IMR-90 (cell line): ENCODE measurements around the gene MADD. TPM values are rescaled to one million over a fixed set of nuclear protein-coding genes. Genes with fewer than 3 reads are reported as not detected.
A peak's percentile ranks its signal among the peaks of the same experiment; 100 is the strongest.

ENCODE experiments used
- ATAC-seq: fragments of 200-7000 bp; cut with Tn5 transposase; 2 replicates; pipeline ENCODE4 v1.9.1; 2020; ENCODE audit warnings: low read depth, mild to moderate bottlenecking, moderate library complexity
- BruUV-seq: library from RNA; stranded (reverse); fragments of 400-500 nt; replicated peaks from 2 replicates; lab custom pipeline; 2021; lab: Mats Ljungman, UMichigan
- CTCF ChIA-PET: fragments of 300-600 bp; formaldehyde crosslinking; extraction: SDS; loops from one replicate; lab custom pipeline; 2021; ENCODE audit warnings: antibody characterized with exemption; lab: Yijun Ruan, JAX
- POLR2A ChIA-PET: fragments of 300-600 bp; sonication (Branson Sonifier 250); formaldehyde crosslinking; loops from one replicate; lab custom pipeline; 2022; ENCODE audit warnings: antibody characterized with exemption; ENCODE audit not compliant: unreplicated experiment; lab: Charles Lee
- DNase-seq: peaks from one replicate; pipeline ENCODE4 v3.0.0; 2013
- H2AFZ ChIP-seq: replicated peaks from 2 replicates; pipeline ENCODE3; 2013; ENCODE audit warnings: low read length, mild to moderate bottlenecking; ENCODE audit not compliant: poor library complexity
- H2AK5ac ChIP-seq: 2 replicates; pipeline ENCODE4 v1.6.1; 2013; ENCODE audit warnings: low read depth, low read length, inconsistent platforms
- H2AK9ac ChIP-seq: replicated peaks from 2 replicates; pipeline ENCODE3; 2013; ENCODE audit warnings: mild to moderate bottlenecking, low read depth, low read length, moderate library complexity; ENCODE audit not compliant: poor library complexity
- H2BK120ac ChIP-seq: 2 replicates; pipeline ENCODE4 v1.6.1; 2013; ENCODE audit warnings: low read depth, low read length, inconsistent platforms
- H2BK15ac ChIP-seq: 3 replicates; pipeline ENCODE4 v1.6.1; 2013; ENCODE audit warnings: low read depth, low read length, inconsistent platforms
- H2BK20ac ChIP-seq: 2 replicates; pipeline ENCODE4 v1.6.1; 2013; ENCODE audit warnings: low read depth, mild to moderate bottlenecking, inconsistent platforms, low read length, moderate library complexity
- H2BK5ac ChIP-seq: 2 replicates; pipeline ENCODE4 v1.6.1; 2013; ENCODE audit warnings: mild to moderate bottlenecking, low read depth, low read length, inconsistent platforms; ENCODE audit not compliant: poor library complexity, severe bottlenecking
- H3K14ac ChIP-seq: replicated peaks from 2 replicates; pipeline ENCODE4 v1.6.1; 2013; ENCODE audit warnings: low read depth, low read length, inconsistent platforms
- H3K18ac ChIP-seq: 2 replicates; pipeline ENCODE4 v1.6.1; 2013; ENCODE audit warnings: low read depth, low read length, control low read depth
- H3K23ac ChIP-seq: 2 replicates; pipeline ENCODE4 v1.6.1; 2013; ENCODE audit warnings: low read depth, low read length, inconsistent platforms
- H3K27ac ChIP-seq: 2 replicates; pipeline ENCODE4 v1.5.1; 2013; ENCODE audit warnings: mild to moderate bottlenecking, control low read depth, low read length; ENCODE audit not compliant: insufficient read depth
- H3K27me3 ChIP-seq: 2 replicates; pipeline ENCODE4 v1.6.1; 2013; ENCODE audit warnings: low read length; ENCODE audit not compliant: control insufficient read depth, insufficient read depth
- H3K36me3 ChIP-seq: 2 replicates; pipeline ENCODE4 v1.6.1; 2013; ENCODE audit warnings: low read length, mixed read lengths; ENCODE audit not compliant: control insufficient read depth, insufficient read depth
- H3K4ac ChIP-seq: 2 replicates; pipeline ENCODE4 v1.6.1; 2013; ENCODE audit warnings: low read depth, low read length, inconsistent platforms
- H3K4me1 ChIP-seq: 2 replicates; pipeline ENCODE4 v1.6.1; 2013; ENCODE audit warnings: low read length, mixed read lengths; ENCODE audit not compliant: control insufficient read depth, insufficient read depth
- H3K4me2 ChIP-seq: 2 replicates; pipeline ENCODE4 v1.6.1; 2013; ENCODE audit warnings: low read depth, mild to moderate bottlenecking, control low read depth, low read length, moderate library complexity
- H3K4me3 ChIP-seq: 2 replicates; pipeline ENCODE4 v1.5.1; 2013; ENCODE audit warnings: low read depth, mild to moderate bottlenecking, control low read depth, low read length, moderate library complexity; ENCODE audit not compliant: insufficient read depth
- H3K56ac ChIP-seq: 2 replicates; pipeline ENCODE4 v1.6.1; 2013; ENCODE audit warnings: low read length, inconsistent platforms; ENCODE audit not compliant: insufficient read depth; ENCODE audit errors: extremely low read depth
- H3K79me1 ChIP-seq, 2 experiments: 2 replicates each; pipeline ENCODE4 v1.6.1; 2013; ENCODE audit warnings: low read length in 2 of 2, inconsistent platforms in 1 of 2, low read depth in 1 of 2
- H3K9ac ChIP-seq: 2 replicates; pipeline ENCODE4 v1.6.1; 2013; ENCODE audit warnings: low read depth, low read length, control low read depth
- H3K9me1 ChIP-seq: 2 replicates; pipeline ENCODE4 v1.6.1; 2013; ENCODE audit warnings: low read length, inconsistent platforms; ENCODE audit not compliant: insufficient read depth
- H3K9me3 ChIP-seq: 2 replicates; pipeline ENCODE4 v1.6.1; 2013; ENCODE audit warnings: low read length; ENCODE audit not compliant: control insufficient read depth, insufficient read depth
- H4K20me1 ChIP-seq: 2 replicates; pipeline ENCODE4 v1.6.1; 2013; ENCODE audit warnings: low read length, inconsistent platforms; ENCODE audit not compliant: insufficient read depth
- H4K5ac ChIP-seq: 2 replicates; pipeline ENCODE4 v1.6.1; 2013; ENCODE audit warnings: mild to moderate bottlenecking, low read depth, low read length, control low read depth
- H4K8ac ChIP-seq, 2 experiments: 2 replicates each; pipeline ENCODE4 v1.6.1; 2013; ENCODE audit warnings: low read depth in 2 of 2, low read length in 2 of 2, control low read depth in 1 of 2, inconsistent platforms in 1 of 2
- H4K91ac ChIP-seq: 2 replicates; pipeline ENCODE4 v1.6.1; 2013; ENCODE audit warnings: low read depth, low read length, inconsistent platforms; ENCODE audit not compliant: insufficient read depth
- BHLHE40 ChIP-seq: fragments of 150-350 bp; IDR thresholded peaks from 2 replicates; pipeline ENCODE4 v1.6.1; 2016; ENCODE audit warnings: mild to moderate bottlenecking, low read depth, low read length
- CEBPB ChIP-seq: IDR thresholded peaks from 2 replicates; pipeline ENCODE4 v1.6.1; 2012; ENCODE audit warnings: low read depth, low read length, improper control_type of control experiment
- CHD1 ChIP-seq: IDR thresholded peaks from 2 replicates; pipeline ENCODE4 v1.6.1; 2012; ENCODE audit warnings: low read depth, low read length, improper control_type of control experiment
- FOS ChIP-seq: fragments of 150-350 bp; IDR thresholded peaks from 2 replicates; pipeline ENCODE4 v1.6.1; 2016; ENCODE audit warnings: low read depth, low read length
- MAFK ChIP-seq: IDR thresholded peaks from 2 replicates; pipeline ENCODE4 v1.6.1; 2012; ENCODE audit warnings: low read depth, low read length, improper control_type of control experiment
- MAZ ChIP-seq: IDR thresholded peaks from 2 replicates; pipeline ENCODE4 v1.6.1; 2012; ENCODE audit warnings: low read depth, mild to moderate bottlenecking, low read length, improper control_type of control experiment, moderate library complexity, borderline replicate concordance
- MXI1 ChIP-seq: IDR thresholded peaks from 2 replicates; pipeline ENCODE4 v1.6.1; 2012; ENCODE audit warnings: low read depth, mild to moderate bottlenecking, low read length, moderate library complexity, borderline replicate concordance
- NFE2L2 ChIP-seq: fragments of 150-350 bp; IDR thresholded peaks from 2 replicates; pipeline ENCODE4 v1.6.1; 2016; ENCODE audit warnings: low read depth, mild to moderate bottlenecking, low read length
- POLR2A ChIP-seq: IDR thresholded peaks from 2 replicates; pipeline ENCODE4 v1.6.1; 2012; ENCODE audit warnings: mild to moderate bottlenecking, low read depth, low read length
- RAD21 ChIP-seq: IDR thresholded peaks from 2 replicates; pipeline ENCODE4 v1.6.1; 2012; ENCODE audit warnings: low read length, improper control_type of control experiment
- RCOR1 ChIP-seq: IDR thresholded peaks from 2 replicates; pipeline ENCODE4 v1.6.1; 2012; ENCODE audit warnings: mild to moderate bottlenecking, low read length, improper control_type of control experiment; ENCODE audit not compliant: insufficient replicate concordance
- RFX5 ChIP-seq: IDR thresholded peaks from 2 replicates; pipeline ENCODE4 v1.8.0; 2012; ENCODE audit warnings: low read depth, mild to moderate bottlenecking, low read length, moderate library complexity
- SMC3 ChIP-seq: fragments of 150-350 bp; IDR thresholded peaks from 2 replicates; pipeline ENCODE4 v1.6.1; 2016; ENCODE audit warnings: low read depth, mild to moderate bottlenecking, antibody characterized with exemption, low read length, moderate library complexity
- WGBS, 2 experiments: methylation state at CpG; one replicate each; pipeline versions ENCODE4 v1.1.5 to v1.1.7; 2013; ENCODE audit warnings: missing lambda C conversion rate in 2 of 2; ENCODE audit not compliant: insufficient read length in 1 of 2; ENCODE audit errors: extremely low coverage in 2 of 2; 5-methylcytosine and 5-hydroxymethylcytosine counted together
- dilution Hi-C: fragments of 300-500 bp; cut with HindIII; formaldehyde crosslinking; loops from one replicate; pipeline ENCODE4 v1.14.3; 2018; ENCODE audit warnings: low sequenced_read_pairs; ENCODE audit not compliant: unreplicated experiment
- in situ Hi-C: fragments of 300-500 bp; cut with MboI; formaldehyde crosslinking; loops from 3 replicates; pipeline ENCODE4 v1.14.3; 2019; ENCODE audit warnings: low sequenced_read_pairs, inconsistent platforms, mixed read lengths
- intact Hi-C: fragments of 100-400 bp; cut with micrococcal nuclease; formaldehyde crosslinking; loops from 2 replicates; pipeline ENCODE4 v1.10.0; 2022
- polyA plus RNA-seq, 3 experiments: library from polyadenylated mRNA; depleted of rRNA; stranded (reverse); fragments of >200 nt; gene quantifications; 2 replicates each; pipeline ENCODE4 v1.2.3, GENCODE V29; 2012; ENCODE audit warnings: low replicate concordance in 1 of 3
- total RNA-seq: library from RNA; depleted of rRNA; stranded (reverse); fragments of >200 nt; gene quantifications from 2 replicates; pipeline ENCODE4 v1.2.3, GENCODE V29; 2012
- TF ChIP-seq, protein P1 (sequence below): fragments of 150-350 bp; IDR thresholded peaks from 2 replicates; pipeline ENCODE4 v1.6.1; 2017; ENCODE audit warnings: mild to moderate bottlenecking, antibody characterized with exemption, low read length, low read depth
- TF ChIP-seq, protein P2 (sequence below): conservative IDR thresholded peaks from 2 replicates; pipeline ENCODE4 v1.5.1; 2012; ENCODE audit warnings: mild to moderate bottlenecking, low read depth, low read length, improper control_type of control experiment
- TF ChIP-seq, protein P3 (sequence below): fragments of 150-350 bp; IDR thresholded peaks from 2 replicates; pipeline ENCODE4 v1.6.1; 2016; ENCODE audit warnings: low read depth, mild to moderate bottlenecking, low read length, moderate library complexity, borderline replicate concordance

The MADD gene
- total and polyA plus RNA-seq, 2 of the 4 experiments (the other 2 are of a cell fraction), result 13.3 to 16.4 TPM

DNA sequence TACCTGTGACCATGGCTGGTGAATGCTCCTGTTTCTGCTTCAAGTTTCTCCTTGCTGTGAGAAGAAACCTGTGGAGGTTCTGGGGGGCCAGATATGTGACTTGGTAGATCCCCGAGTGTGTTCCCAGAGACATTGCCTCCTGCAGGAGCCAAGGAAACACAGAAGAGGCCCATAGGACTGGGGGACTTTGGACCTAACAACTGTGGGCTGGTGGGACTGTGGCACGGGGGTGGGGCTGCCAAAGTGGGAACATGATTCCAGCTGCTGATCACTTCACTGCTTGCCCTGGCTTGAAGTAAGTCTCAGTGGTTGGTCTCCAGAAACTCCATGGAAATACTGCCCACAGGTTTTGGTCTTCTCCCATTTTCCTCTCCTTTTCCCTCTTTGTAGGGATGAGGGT lies 16.3 kb upstream of the MADD start:
- DNase-seq, result no peak
- H3K9me1 ChIP-seq, result peaks cover 13% of the 10 kb centered on the region
- peak overlapping the region; percentile 91; the same call in 1 of the 3 replicates for H2BK15ac ChIP-seq
- no peak overlapping the region; the same call in 1 of the 2 replicates for H3K9ac ChIP-seq
- in situ Hi-C loops (no loop called here), intact Hi-C loops (no loop called here), dilution Hi-C loops (no loop called here)
- no peak overlapping the region for H2AK9ac ChIP-seq
- no peak overlapping the region for H3K56ac ChIP-seq
- H3K36me3 ChIP-seq, result no peaks in the 10 kb centered on the region
- ChIA-PET CTCF (no interaction called here), POLR2A (no interaction called here)
- no TSS peak for BruUV-seq
- H3K18ac ChIP-seq, result no peak overlapping the region
- H2BK120ac ChIP-seq, result no peak overlapping the region
- no peak overlapping the region for H2AFZ ChIP-seq
- peak overlapping the region; percentile 55; the same call in 1 of the 2 replicates for H4K91ac ChIP-seq
- 0 out of 2 replicates have a peak overlapping the region, but pooled peaks have one; percentile 1 for H3K23ac ChIP-seq
- H3K79me1 ChIP-seq, result peaks cover 12 to 50% of the 10 kb centered on the region in 2 experiments
- peaks cover 25% of the 10 kb centered on the region for H3K4me1 ChIP-seq
- 0 out of 2 replicates have a peak overlapping the region, but pooled peaks have one; percentile 11 for H2BK20ac ChIP-seq
- peak overlapping the region; percentile 59 for H2AK5ac ChIP-seq
- H3K9me3 ChIP-seq, result no peaks in the 10 kb centered on the region
- no peak overlapping the region for H2BK5ac ChIP-seq
- H3K14ac ChIP-seq, result no peak overlapping the region; the same call in 1 of the 2 replicates
- TF ChIP-seq, protein P1, sequence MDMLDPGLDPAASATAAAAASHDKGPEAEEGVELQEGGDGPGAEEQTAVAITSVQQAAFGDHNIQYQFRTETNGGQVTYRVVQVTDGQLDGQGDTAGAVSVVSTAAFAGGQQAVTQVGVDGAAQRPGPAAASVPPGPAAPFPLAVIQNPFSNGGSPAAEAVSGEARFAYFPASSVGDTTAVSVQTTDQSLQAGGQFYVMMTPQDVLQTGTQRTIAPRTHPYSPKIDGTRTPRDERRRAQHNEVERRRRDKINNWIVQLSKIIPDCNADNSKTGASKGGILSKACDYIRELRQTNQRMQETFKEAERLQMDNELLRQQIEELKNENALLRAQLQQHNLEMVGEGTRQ, result no peak
- TF ChIP-seq FOS, result no peak
- no peak for TF ChIP-seq RAD21
- TF ChIP-seq CHD1, result no peak
- no peak for TF ChIP-seq MAZ
- no peak for TF ChIP-seq RCOR1
- no peak for TF ChIP-seq BHLHE40
- no peak for TF ChIP-seq POLR2A
- no peak for TF ChIP-seq NFE2L2
- TF ChIP-seq MAFK, result no peak
- TF ChIP-seq RFX5, result no peak
- TF ChIP-seq MXI1, result no peak
- no peak for TF ChIP-seq SMC3
- TF ChIP-seq, protein P2, sequence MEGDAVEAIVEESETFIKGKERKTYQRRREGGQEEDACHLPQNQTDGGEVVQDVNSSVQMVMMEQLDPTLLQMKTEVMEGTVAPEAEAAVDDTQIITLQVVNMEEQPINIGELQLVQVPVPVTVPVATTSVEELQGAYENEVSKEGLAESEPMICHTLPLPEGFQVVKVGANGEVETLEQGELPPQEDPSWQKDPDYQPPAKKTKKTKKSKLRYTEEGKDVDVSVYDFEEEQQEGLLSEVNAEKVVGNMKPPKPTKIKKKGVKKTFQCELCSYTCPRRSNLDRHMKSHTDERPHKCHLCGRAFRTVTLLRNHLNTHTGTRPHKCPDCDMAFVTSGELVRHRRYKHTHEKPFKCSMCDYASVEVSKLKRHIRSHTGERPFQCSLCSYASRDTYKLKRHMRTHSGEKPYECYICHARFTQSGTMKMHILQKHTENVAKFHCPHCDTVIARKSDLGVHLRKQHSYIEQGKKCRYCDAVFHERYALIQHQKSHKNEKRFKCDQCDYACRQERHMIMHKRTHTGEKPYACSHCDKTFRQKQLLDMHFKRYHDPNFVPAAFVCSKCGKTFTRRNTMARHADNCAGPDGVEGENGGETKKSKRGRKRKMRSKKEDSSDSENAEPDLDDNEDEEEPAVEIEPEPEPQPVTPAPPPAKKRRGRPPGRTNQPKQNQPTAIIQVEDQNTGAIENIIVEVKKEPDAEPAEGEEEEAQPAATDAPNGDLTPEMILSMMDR, result no peak
- TF ChIP-seq, protein P3, sequence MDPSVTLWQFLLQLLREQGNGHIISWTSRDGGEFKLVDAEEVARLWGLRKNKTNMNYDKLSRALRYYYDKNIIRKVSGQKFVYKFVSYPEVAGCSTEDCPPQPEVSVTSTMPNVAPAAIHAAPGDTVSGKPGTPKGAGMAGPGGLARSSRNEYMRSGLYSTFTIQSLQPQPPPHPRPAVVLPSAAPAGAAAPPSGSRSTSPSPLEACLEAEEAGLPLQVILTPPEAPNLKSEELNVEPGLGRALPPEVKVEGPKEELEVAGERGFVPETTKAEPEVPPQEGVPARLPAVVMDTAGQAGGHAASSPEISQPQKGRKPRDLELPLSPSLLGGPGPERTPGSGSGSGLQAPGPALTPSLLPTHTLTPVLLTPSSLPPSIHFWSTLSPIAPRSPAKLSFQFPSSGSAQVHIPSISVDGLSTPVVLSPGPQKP, result no peak
- TF ChIP-seq CEBPB, result no peak
- H3K4me3 ChIP-seq, result no peak overlapping the region
- H4K8ac ChIP-seq, result peak overlapping the region in 1 of 2 experiments; percentile 92; a peak in 2 of 4 replicates
- H4K5ac ChIP-seq, result no peak overlapping the region; the same call in 1 of the 2 replicates
- no CpG with 5 or more reads among the region's 2 CpGs for WGBS, 2 experiments
- ATAC-seq, result no peak
- no peak overlapping the region for H3K4me2 ChIP-seq
- H3K27ac ChIP-seq, result no peak overlapping the region
- no peaks in the 10 kb centered on the region for H3K27me3 ChIP-seq
- H3K4ac ChIP-seq, result peak overlapping the region; percentile 84
- no peaks in the 10 kb centered on the region for H4K20me1 ChIP-seq
